GM21528 (cell line): Measurements from ENCODE around the gene DACH1.

Experiments
- ATAC-seq: cut with Tn5 transposase; IDR thresholded peaks from one replicate; pipeline ENCODE4 v1.9.1; 2021; ENCODE audit warnings: mild to moderate bottlenecking, moderate library complexity; ENCODE audit not compliant: unreplicated experiment, low FRiP score

The DACH1 gene

DNA sequence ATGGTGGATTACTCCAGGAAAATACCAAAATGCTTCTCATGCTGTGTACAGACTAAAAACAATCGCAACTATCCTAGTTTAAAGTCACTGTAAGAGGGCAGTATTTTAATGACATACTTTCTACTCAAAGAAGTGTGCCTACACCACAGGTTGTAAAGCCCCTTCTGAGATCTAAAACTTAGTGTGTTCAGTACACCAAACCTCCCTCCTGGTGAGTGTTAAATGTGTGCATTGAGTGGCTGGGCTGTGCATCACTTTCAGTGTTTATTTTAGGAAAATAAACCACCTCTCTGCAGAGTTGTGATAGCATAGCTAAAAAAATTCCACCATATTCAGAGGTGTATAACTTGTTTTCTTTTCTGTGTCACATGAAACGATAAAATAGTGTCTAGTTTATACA is 263.7 kb downstream of the DACH1 start:
- ATAC-seq: no peak

DNA sequence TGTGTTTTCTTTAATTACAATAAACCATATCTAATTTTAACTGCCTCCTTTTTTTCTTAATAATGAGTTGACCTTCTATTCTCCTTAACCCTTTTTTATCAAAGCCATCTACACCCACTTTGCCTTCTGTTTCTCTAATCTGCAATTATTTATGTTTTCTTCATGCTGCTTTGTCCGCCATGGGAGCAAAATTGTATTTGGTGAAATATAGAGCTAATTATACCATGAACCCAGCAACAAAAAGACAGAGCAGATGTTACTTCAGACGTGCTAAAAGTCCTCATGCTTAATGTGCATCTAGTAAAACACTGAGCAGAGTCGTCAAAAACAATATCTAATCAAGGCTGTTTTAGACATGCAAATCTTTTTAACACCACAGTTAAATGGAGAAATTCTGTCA is 264.7 kb downstream of the DACH1 start:
- no peak for ATAC-seq

DNA sequence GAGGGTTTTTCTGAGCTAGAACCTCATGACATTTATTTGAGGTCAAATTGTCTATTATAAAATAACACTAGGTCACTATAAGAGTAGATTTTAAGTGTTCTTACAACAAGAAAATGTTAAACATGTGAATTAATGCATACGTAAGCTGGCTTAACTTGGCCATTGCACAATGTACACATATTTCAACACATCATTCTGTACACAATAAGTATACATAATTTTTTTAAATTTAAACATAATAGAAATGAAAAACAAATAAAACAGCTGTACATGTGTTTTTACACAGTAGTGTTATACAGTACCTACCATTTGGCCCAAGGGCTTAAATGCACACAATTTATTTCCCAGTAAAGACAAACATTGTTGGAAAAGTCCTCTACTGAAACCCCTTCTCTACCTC is 269.9 kb downstream of the DACH1 start:
- ATAC-seq: no peak

DNA sequence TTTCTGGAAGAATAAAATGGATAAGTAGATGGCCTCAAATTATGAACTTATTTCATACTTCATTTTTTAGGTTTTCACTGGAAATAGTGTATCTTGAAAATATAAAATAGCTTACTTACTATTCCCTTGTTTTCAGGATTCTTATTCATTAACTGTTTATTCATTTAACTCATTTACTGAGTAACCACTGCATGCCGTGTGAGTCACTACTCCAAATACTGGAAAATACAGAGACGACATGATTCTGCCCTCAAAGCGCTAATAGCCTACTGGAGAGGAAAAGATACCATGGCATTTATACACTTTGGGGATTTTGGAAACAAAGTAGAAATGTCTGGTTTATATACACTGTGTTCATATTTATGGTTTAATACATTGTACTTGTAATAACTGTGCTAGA is 270.9 kb downstream of the DACH1 start:
- ATAC-seq: no peak

DNA sequence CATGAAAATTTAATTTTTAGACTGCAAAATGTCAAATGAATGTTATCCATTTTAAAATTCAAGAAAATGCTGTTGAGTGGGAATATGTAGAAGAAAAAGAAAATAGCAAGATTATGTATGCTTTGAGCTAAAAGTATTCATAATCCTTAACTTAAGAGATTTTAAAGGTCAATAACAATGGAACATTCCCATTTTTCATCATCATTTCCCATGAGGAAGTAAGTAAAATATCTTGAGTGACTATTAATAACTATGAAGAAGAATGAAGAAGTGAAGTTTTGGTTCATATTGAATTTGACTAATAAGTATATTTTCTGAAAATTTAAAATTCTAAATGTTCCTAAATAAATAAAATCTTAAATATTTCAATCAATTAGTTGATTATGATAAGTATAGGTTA is 273.4 kb downstream of the DACH1 start:
- ATAC-seq: no peak

DNA sequence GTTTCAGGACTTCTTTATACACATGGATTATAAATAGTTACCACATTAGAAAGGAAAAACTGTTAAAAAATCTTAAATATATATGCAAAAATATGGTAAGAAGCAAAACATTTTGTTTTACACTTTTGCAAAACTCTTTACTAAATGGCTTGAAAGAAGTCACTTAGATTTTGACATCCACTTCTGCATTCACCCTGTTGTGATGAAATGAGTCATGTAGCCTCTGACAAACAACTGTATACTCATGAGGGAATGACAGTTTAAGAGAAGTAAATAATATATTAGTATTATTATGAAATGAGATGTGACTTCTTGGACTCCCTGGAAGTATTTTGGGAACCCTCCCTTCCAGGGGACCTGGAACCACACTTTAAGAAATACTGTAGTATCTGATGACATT is 275.6 kb downstream of the DACH1 start:
- no peak for ATAC-seq

DNA sequence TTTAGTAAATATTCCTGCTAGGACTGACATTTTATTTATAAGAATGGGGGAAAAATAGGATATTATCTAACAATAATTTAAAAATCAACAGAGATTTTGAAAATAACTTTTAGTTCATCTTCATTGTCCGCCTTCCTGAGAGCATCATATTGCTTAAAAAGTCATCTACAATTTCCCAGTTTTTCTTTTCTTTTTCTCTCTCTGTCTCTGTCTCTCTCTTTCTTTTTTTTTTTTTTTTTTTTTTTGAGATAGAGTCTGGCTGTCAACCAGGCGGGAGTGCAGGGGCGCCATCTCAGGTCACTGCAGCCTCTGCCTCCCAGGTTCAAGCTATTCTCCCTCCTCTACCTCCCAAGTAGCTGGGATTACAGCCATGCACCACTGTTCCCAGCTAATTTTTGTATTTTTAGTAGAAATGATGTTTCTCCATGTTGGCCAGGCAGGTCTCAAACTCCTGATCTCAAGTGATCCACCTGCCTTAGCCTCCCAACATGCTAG is 276.3 kb downstream of the DACH1 start:
- ATAC-seq: no peak

DNA sequence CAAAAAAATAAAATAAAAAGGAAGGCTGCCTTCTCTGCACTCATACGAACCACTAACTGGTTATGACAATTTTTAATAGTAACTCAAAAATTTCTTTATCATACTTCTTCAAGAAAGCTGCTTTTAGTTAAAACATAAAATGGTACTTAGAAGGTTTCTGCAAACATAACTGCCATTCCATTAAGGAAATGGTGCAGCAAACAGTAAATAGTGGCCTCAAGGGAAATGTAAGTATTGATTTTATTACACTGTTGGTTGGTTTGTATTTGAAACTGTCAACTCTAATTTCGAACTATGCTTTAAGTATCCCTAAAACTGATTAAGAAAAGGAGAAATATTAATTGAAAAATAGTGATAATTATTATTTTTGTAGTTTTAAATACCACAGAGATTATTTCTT is 278.0 kb downstream of the DACH1 start:
- ATAC-seq: no peak

DNA sequence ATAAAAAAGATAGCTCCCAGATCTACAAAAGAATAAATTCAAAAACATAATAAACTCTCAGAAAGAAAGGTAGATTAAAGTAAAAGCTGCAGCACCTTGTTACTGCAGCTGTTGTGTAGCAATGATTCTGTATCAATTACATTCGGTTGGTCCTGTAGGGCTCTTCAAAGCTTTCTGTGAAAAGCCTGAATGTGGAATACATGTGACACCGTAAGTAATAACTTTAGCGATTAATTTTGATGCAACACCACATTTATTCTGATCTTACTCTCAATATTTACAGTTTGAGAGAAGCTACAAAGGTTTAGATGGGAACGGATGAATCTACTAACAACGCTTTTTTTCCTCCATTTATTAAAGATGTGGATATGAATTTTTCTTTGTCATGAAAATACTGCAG is 279.2 kb downstream of the DACH1 start:
- no peak for ATAC-seq

DNA sequence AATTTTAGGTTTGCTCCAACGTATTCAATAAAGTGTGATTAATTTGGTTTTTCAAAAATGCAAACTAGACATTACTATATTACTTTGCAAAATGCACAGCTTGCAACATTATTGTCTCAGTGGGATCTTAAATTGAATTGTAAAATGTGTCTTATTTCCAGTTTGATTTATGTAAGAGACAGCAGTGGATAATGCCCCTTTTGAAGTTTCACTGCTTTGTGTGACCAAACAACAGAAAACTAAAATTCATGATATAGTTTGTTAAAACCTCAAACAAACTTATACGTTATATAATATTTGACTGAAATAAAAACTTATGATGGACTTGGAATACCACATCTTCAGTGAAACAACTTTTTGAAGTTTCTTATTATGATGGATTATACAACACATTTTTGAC is 279.8 kb downstream of the DACH1 start:
- no peak for ATAC-seq

DNA sequence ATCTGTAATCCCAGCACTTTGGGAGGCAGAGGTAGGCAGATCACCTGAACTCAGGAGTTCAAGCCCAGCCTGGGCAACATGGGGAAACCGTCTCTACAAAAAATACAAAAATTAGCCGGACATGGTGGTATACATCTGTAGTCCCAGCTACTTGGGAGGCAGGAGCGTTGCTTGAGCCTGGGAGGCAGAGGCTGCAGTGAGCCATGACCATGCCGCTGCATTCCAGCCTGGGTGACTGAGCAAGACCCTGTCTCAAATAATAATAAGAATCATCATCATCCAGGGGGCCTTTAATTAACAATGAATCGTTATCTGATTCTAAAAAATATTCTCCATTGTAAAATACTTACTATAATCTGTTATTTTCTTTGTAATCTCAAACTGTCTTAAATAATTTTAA is 283.4 kb downstream of the DACH1 start:
- no peak for ATAC-seq

DNA sequence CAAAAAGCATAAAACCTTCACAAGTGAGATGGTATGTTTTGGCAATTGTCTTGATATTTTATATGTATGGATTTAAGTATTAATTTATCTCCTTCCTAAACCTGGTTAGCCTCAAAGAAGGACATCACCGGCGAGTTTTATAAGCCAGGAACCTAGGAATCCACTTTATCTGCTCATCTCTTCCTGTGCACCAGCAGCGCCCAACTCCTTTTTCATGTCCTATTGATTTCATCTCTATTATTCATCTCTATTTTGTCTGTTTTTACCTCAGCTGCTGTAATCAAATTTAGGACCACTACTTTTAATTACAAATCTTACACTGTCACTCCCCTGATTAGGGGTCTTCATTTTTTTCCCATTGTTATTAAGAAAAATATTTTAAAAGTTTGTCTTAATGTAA is 286.4 kb downstream of the DACH1 start:
- no peak for ATAC-seq

DNA sequence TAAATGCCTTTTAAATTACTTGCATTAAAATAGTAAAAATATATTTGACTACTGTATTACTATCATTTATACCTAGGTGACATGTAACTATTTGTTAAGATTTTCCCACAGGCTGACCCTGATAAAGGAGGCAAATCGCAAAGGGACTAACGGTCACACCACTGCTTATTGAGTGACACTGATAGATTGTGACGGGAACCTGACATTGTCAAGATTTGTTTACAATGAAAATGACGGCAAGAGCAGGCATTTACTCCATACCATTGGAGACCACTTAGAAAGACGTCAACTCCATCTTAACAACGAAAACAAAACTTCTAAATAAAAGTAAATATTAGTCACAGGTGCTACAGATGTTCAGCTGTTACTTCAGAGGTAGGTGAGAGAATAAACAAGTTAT is 289.0 kb downstream of the DACH1 start:
- no peak for ATAC-seq

DNA sequence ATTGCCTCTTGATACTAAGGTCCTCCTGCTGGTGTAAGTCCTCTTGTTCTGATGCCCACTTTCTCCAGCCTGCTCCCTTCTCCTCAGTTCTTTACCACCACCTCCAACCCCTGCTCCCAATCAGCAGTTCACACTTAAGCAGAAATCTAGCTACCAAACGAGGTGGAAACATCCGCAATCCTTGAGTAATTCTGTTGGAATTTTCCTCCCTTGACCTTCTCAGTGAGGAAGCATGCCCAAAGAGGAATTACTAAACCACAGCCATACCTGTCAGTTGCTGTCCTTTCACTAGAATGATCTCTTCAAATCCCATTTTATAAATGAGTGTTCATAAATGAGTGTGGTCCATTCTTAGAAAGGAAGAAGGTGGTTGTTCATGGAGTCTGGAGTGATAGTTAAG is 289.9 kb downstream of the DACH1 start:
- no peak for ATAC-seq

DNA sequence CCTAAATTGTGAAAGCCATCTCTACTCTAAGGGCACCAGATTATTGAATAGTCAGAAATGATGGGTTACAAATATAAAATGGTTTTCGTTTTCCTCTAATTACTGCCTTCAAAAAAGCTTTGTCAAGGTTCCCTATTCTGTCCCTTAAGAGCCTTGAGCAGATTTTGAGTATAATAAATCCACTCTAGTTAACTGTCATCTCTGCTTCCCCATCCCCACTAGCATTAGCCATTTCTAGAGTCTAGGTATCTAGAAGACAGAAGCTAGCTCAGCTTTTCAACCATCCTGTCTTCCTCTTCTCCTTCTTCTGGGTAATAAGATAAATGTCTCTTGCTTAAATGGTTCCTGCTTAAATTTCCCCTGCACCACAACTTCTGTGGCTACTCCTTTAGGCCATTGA is 290.4 kb downstream of the DACH1 start:
- ATAC-seq: no peak

DNA sequence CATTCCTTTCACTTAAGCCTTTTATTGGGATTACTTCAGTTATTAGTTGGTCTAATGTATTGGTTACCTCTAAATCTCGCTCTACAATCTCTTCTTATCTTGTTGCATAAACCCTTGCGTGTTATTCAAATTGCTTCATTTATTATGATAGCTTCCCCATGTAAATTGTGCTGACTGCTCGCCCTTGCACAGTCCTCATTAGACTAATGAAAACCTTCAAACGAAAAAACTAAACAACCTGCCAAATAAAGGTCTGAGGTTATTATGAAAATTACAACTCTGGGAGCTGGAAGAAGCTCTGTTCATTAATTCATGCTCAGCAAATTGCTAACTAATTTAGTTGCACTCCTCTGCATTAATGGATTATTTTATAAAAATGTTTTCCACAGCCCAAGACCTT is 320.1 kb downstream of the DACH1 start:
- no peak for ATAC-seq

DNA sequence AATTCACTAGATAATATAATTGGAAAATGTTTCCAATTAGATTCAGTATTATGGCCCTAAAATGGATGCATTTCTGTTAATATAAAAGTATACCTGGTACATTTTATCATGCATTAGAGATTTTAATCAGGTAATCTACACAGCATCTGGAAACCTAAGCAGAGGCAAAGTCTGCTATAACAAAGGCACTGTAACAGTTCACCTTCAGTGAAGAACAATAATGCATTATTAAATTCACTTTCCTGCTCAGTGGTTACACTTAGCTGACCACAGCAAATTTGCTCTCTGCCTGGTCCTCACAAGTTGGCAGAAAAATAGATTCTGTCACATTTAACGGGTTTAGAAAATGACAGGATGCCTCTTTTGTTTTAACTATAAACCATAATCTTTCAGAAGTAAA is 326.9 kb downstream of the DACH1 start:
- no peak for ATAC-seq

DNA sequence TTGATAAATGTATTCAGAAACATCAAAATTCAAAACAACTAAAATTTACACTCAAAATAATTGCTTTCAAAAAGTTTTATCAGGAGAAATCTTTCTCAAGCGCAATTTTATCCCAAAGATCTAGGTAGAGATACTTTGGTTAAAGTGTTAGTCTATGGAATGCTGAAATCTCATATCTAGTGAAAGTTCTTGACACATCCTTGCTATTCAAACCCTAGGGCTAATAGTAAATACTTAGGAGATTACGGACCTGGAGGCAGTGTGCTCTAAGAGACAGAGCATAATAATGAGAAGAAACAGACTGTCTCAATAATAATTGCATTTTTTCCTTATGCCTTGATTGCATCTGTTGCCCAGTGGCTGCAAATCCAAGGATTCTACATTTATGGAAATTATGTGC is 330.8 kb downstream of the DACH1 start:
- no peak for ATAC-seq

DNA sequence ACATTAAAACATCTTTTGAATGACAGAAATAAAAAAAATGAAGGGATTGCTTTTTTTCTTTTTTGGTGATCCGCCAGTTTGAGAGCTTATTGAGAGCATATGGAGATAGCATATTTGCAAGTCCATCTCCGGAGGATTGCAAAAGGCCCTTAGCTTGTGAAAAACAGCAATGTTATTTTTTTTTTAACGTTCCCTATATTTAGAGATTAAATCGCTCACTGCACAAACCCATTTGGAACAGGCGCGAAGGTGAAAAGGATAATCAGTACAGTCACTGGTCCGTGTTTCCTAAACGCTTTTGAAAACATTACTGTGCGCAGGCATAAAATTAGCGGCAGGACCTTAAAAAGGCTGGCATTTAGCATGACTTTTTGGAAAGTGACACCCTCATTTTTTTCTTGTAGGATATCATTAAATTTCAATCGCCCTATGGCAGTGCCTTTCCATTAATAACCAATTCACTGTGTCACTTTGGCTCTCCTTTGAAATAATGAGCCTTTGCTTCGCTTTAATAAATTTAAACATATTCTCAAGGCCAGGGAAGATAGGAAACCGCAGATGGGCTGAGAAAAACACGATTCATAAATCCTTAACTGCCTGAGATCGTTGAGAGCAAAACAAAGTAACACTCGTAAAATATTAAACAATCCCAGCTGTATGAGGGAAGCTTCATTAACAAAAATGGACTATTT is 342.2 kb downstream of the DACH1 start:
- no peak for ATAC-seq

DNA sequence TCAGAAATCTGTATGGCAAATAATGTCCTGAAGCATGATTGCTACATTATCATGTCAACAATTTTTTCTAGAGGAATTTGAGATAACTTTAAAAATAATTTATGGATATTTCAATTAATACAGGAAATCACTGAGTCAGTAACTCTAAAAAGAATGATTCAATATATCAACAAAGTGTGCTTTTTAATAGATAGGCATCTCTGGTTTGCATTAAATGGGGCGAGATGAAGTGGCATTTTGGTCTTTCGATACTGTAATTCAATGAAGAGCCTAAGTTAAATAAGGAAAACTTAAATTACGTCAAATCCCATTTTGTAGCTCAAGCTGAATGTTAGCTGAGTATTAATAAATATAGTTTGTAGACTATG is 342.8 kb downstream of the DACH1 start:
- ATAC-seq: no peak

DNA sequence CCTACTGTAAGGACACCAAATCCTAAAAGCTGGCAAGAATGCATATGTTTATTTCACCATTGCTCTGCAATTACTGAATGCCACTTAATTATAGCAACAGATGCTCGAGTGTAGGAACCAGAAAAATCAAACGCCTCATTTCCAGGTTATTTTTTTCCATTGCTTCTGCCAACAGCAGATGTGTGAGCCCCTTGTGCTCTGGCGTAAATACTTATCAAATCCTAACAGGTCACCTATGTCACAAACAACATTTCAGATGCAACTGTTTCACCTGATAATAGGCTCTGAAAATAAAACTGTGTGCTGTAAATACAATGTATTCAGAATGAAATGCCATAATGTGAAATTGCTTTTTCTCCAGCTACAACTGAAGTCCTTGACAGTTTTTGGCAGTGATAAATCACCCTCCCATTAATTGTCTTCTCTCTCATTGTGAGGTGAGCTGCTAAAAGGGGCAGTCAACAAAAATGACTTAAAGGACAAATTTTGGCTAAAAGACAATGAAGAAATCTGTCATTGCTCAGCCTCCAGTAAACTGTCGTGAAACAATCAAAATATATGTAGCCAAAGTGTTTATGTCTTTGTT is 344.0 kb downstream of the DACH1 start:
- no peak for ATAC-seq

DNA sequence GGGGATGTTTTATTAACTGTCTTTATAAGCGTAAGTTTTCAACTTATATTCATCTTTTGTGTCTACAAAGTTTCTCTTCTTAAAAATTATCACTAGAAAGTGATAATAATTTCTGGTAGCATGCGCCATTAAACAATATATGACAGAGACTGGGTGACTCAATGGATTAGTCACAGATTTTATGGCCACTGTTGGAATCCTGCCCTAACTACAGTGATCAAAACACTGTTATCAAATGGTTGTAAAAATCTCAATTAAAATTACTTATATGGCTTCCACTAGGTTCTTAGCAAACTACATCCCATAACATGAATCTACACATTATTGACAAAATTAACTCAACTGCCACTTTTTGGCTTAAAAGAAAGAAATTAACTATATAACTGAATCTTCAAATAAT is 350.0 kb downstream of the DACH1 start:
- ATAC-seq: no peak

DNA sequence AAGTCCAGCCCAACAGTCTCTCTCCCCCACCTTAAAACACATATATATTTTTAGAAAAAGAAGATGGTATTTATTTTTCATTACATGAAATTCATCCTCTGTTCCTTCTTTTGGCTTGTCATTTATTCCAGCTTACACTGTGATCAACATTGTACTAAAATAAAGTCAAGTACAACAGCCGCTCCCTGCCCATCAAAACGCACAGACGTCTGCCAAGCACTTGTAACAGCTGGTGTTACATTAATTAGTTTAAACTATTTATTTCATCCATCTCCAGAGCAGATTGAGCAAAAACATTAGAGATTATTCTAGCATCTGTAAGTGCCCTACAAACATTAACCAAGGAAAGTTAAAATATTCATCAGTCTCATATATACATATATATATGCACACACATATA is 350.5 kb downstream of the DACH1 start:
- no peak for ATAC-seq
